HG02973 (cell line): Measurements from ENCODE around the gene CPNE4.

ENCODE experiments used
- ATAC-seq: cut with Tn5 transposase; IDR thresholded peaks from one replicate; pipeline ENCODE4 v1.9.1; 2021; ENCODE audit warnings: moderate library complexity; ENCODE audit not compliant: unreplicated experiment

Gene CPNE4

DNA sequence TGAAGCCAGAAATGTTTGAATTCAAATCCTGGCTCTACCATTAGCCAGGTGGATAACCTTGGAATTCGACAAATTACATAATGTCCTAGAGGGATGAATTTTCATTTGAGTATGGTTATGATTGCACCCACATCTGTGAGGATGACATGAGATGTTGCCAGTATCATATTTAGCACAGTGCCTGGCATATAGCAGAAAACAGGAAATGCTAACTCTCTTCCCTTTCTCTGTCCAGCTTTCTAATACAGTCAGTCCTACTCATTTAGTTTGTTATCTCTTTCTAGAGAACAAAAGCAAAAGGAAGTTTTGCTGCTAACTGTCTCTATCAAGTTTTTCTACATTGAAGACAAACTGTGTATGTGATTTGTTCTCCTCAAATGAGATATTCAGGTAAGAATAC is 231.7 kb downstream of the CPNE4 start:
- no peak for ATAC-seq

DNA sequence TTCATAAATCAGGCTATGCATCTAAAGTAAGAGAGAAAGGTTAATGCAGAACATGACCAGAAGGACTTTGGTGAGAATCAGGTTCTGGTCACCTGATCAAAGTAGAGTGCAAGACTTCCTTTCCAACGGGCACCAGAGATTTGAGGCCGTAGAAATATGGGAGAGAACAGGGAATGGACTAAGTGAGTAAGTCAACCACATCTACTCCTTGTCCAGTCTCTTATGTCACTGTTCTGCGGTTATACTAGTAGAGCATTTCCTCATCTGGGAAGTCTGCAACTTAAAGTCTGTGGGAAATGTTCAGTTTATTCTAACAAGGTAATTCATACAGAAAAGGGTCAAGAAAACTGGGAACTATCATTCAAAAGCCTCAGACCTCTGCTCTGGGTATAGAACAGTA is 232.8 kb downstream of the CPNE4 start:
- no peak for ATAC-seq

DNA sequence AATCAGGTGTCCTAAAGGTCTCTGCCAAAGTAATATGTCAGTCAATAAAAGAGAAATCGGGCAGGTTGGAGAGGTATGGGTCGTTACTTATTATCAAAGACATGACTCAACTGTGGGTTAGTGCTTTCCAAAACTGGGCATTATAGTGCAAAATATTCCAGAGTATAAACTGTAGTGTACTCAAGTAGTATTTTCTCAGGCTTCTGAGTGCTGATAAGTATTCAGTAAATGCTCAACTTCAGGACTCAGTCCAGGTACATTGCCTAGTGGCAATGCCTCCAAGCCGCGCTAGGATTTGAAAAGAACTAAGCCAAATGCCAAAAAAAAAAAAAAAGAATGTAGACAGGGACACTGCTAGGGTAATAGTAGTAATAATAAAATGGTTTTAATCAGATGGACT is 233.2 kb downstream of the CPNE4 start:
- no peak for ATAC-seq

DNA sequence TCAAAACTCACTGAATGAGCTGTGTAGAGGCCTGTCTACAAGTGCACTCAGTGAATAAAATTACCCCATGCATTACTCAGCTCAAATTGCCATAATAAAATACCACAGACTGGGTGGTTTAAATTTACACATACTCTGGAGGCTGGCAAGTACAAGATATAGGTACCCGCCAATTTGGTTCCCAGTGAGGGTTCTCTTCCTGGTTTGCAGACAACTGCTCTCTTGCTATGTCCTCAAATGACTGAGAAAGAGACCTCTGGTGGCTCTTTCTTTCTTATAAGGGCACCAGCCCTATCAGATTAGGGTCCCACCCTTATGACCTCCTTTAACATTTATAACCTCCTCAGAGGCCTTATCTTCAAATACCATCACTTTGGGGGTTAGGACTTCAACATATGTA is 237.0 kb downstream of the CPNE4 start:
- no peak for ATAC-seq

DNA sequence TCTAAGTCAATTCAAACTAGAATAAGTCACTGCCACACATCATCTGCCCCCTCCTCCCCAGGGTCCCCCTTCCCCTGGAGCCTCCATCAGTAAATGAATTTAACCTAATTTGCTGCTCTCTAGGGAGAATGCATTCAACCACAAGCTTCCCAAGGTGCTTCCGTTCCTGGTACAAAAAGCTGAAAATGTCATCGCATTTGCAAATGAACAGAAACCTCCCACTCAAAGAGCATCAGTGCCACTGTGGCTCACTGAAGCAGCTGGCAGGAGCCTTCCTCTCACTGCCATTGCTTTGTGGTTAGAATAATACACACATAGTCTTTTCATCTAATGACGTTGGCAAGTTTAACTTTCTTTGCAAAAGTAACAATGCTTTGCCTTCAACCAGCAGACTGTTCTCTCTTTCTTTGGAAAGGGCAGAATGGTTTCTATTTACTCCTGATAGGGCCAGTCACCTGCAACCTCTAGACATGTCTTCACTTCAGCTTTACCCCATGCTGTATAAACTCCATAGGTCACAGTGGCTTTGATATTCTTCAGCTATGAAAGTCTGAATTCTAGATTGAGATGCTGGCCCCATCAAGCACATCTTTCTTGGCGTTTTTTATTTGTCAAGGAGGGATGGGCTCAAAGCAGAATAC is 238.1 kb downstream of the CPNE4 start:
- no peak for ATAC-seq

DNA sequence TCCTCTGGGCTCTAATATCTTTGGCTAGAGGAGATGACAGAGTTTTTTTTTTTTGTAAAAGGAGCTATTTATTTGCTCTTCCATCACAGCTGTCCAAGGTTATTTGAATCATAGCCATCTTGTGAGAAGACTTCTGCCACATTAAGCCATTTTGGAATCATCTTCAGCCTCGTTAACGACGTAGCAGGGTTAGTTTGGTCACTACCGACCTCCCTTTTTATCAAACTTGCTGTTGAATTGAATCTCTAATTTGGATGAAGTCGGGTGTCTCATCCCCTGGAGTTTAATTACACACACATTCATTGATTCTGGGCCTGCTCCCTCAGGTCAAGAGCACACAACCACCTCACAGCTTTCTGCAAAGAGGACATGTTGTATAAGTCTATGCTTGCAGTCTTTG is 238.7 kb downstream of the CPNE4 start:
- ATAC-seq: no peak

DNA sequence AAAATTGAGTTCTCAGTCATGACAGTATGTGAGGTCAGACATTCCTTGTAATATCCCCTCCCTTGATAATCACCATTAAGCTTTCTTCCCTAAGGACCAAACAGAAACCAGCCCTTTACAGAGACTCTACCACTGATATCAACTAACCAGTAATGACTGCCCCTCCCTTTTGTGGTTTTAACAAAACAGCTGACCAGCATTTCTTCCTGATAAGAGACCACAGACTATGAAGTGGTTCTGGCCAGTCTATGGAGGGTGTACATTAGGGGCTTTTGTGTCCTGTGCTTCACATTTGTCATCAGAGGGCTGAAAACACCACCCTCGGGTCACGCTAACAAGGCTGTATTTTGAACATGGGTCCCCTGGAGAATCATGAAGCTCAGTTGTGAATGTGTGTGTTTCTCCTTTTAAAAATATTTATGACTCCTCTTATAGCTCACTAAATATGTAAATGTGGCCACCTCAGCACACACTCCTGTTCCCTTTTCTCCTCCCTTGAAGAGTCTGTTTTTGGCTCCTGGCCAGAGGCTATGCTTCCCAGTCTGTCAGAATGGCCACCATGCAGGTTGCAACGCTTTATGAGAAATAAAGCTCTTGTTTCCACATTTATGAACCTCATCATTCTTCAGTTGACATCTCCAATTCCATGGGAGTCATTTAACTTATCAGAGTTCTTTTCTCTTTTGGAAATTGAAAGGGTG is 239.3 kb downstream of the CPNE4 start:
- peak; percentile 48 for ATAC-seq

DNA sequence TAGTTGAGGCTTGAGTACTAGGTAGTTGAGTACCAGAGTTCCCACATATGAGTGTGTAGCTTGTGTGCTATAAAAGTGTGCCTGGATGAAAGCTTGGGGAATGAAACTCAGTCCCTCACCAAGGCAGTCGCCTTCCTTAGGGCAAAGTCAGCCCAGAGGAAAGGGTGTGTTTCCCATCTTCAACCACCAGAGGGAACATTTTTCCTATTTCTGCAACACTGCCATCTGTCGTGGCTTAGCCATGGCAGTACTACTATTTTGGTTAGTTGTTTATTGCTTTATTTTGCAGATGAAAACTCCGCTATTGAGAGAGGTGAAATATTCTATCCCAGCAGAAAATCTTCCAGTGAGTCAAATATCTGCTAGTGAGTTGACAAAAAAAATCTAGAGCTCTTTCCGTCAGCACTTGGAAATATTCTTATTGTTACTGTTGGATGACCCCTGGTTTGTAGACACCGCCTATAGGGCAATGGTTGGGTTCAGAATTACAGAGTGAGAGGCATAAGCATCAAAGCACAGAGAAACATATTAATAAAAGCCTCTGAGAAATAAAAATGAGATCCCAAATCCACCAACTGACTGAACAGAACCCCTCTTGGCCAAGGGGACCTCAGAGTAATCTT is 239.9 kb downstream of the CPNE4 start:
- peak; percentile 86 for ATAC-seq

DNA sequence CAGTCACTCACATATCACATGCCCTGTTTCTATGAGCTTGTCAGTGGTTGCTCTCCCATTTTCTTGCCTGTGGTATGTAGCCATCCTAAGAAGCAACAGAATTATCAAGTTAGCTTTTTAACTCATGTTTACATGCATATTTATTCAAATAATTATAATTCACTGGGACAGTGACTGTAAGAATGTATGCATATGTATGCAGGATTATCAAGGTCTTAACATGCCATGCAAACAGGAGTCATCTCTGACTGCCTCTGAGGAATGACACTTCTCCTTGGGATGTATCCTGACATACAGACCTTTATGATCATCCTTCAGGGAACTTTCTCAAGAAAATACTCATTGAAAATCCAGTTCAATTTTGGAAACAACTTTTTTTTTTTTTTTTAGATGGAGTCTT is 240.9 kb downstream of the CPNE4 start:
- ATAC-seq: no peak

DNA sequence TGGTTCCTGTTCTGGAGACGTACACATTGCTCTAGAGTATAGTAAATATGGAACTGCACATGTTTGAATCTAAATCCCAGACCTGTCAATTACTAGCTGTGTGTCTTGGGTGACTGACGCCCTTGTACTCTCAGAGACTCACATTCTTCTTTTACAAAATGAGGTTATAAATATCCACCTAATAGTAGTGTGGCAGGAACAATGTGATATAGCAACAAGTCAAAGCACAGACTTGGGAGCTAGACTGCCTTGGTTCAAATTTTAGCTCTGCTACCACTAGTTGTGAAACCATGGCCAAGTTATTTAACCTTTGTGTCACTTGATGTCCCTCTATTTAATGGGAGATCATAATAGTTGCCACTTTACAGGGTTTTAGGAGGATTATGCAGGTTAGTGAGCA is 245.6 kb downstream of the CPNE4 start:
- no peak for ATAC-seq

DNA sequence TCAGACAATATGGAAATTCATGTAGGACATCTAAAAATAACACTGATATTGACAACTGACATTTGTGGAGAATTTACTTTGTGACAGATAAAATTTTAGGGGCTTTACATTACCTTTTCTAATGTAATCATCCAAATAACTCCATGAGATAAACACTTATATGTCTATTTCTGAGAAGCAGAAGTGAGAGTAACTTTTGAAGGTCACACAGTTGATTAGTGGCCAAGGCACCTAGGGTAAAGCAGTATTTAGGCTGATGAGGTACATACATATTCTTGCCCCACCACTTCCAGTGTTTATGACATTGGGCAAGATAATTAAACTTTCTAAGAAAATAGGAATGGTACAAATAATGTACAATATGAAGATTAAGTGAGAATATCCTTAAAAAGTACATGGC is 248.4 kb downstream of the CPNE4 start:
- no peak for ATAC-seq

DNA sequence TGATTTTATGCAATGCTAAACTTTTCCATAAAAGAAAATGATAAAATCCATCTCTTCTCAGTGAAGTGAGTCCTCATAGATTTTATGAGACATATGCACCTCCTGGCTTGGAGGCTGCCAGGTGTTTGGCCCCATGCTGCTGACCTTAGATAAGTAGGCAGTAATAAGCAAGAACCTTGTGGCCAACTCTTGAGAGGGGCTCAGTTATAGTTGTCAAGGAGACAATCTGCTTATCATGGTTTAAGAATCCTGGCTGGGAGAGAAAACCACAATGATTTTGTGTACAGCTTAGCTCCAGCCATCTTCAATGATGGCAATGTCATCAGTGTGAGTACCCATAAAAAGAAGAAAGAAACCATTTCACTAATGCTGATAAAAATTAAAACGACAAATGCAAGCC is 252.1 kb downstream of the CPNE4 start:
- ATAC-seq: no peak

DNA sequence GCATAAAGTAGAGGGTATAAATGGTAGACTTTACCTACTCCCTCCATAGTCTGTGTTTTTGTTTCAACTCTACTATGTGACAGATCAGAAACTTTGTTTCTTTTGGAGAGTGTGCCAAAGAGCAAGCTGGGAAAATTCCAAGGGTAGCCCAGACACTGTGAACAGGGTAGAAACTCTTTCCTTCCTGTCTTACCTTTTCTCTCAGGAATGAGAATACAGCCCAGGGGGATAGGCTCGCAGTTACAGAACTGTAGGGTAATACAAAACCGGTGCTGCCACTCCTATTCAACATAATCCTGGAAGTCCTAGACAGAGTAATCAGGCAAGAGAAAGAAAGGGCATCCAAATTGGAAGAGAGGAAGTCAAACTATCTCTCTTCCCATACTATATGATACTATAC is 256.3 kb downstream of the CPNE4 start:
- ATAC-seq: no peak

DNA sequence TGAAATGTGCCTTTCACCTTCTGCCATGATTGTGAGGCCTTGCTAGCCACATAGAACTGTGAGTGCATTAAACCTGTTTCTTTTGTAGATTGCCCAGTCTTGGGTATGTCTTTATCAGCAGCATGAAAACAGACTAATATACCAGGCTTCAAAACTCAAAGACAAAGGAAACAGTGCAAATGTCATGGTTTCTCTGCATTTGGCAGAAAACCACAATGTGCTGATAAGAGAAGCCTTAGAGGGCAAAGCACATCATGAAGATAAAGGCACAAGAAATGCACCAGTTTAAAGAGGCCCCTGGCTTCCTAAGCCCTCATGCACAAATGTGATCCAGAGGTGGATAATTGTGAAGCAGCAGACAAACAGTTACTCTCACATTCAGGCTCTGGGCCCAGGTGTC is 259.2 kb downstream of the CPNE4 start:
- no peak for ATAC-seq

DNA sequence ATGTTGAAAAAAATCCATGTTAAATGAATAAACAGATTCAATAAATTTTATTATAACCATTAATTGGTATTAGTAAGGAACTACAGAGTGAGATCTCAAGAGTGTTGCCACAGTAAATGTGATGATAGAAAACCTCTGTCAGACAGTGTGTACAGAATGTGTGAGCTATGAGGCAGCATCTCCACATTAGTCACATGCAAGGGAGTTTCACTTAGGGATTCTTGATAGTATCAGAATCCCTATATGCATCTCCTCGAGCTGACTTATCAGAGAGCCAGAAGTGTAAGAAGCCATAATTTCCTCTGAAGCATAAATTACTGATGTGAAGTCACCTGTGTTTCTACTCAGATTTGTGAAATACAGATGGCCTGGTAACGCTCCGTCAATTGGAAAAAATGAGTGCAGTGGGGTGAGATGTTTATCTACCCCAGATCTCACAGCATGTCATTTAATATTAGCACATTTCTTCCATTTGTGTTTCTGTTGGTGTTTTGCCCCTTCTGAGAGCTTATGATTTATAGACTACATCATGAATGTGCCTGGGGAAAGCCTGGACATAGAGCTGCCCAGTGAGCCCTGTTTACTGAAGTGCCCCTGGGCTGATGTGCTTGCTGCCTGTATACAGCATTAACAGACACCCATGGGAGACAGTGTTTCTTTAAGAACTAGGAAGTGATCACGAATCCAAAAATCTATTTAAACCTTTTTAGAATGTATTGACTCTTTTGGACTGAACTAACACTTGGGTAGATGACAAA is 262.4 kb downstream of the CPNE4 start:
- no peak for ATAC-seq

DNA sequence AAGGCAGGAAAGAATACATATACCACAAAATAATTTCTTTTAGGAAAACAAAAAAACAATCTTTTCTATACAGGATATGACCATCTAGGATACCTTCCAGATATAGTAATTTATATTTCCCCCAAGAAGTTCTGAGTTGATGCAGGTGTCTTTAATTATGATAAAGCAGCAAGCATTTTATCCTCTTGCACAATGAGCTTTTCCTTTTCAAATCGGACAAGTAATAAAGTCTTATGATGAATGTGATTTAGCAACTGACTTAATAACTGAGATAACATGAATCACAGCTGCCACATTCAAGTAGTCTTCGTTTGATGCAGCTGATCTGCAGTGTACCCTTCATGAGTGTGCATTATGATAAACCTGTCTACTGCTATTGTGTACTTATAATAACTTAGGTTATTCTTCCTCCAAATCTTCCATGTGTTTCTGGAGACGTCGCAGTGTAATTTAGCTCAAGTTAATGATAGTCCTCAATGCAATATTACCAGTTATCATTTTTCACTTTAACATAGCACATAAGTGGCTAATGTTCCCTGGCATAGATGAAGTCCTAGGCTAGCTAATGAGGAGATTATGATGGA is 271.7 kb downstream of the CPNE4 start:
- no peak for ATAC-seq

DNA sequence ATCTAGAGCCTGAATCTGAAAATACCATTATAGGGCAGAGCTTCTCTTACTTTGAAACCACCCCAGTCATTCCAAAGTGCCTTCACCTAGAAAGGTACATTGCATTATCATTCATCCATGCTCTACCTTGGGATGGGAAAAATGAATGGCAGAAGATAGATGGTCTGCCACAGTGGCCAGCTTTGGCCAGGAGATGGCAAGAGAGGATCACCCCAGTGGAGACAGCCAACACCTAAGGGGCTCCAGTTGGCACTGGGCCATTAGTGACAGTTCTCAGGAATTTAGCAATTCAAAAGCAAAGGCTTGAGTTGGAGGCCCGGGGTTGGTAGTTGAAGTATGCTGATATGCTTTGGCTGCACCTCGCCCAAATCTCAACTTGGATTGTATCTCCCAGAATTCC is 278.4 kb downstream of the CPNE4 start:
- ATAC-seq: no peak

DNA sequence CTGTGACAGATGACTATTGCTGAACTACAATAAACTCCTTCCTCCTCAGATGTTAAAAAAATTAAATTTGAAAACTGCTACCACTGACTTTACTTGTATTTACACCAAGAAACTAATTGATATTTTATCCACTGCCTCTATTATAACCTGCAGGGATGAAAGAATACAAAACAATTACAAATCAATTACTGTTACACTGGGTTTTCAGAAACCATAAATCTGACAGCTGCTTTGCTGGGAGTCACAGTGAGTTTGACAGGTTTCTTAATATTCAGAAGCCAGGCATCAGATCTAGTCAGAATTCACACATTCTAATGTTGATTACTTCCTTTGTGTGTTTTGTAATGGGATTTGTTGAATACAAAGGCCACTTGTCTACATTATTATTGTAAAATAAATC is 279.4 kb downstream of the CPNE4 start:
- ATAC-seq: no peak

DNA sequence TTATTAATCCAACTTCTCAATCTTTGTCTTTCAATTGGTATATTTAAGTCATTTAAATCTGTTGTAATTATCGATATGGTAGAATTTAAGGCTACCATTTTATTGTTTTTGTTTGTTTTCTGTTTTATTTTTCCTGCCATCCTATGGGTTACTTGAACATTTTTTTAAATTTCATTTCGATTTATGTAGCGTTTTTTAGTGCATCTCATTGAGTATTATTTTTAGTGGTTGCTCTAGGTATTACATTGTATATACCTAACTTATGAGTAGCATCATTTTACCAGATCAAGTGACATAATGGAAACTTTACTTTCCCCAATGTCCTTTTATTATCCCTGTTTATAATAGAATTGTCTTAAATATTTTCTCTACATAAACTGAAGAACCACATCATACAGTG is 284.6 kb downstream of the CPNE4 start:
- ATAC-seq: no peak

DNA sequence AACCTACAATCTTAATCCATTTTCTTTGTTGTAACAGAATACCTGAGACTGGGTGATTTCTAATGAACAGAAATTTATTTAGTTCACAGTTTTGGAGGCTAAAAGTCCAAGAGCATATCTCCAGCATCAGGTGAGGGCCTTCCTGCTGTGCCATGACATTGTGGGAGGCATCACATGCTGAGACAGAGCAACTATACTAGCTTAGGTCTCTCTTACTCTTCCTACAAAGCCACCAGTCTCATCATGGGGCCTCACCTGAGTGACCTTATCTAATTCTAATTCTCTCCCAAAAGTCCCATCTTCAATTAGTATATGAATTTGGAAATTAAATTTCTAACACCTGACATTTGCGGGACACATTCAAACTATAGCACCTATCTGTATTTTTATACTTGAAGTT is 285.0 kb downstream of the CPNE4 start:
- no peak for ATAC-seq

DNA sequence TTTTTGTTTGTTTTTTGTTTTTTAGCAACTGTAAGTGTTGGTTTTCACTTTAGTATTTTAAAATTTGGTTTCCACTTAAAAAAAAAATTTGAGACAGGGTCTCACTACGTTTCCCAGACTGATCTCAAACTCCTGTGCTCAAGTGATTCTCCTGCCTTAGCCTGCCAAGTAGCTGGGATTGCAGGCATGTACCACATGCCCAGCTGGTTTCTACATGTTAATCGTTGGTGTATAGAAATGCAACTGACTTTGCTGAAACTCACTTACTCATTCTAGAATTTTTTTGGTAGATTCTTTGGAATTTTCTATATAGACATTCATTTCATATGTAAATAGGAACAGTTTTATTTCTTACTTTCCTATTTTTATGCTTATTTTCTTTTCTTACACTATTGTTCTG is 287.3 kb downstream of the CPNE4 start:
- no peak for ATAC-seq
